Measurements from ENCODE around the gene NTF4.
"Not testable (repeated sequence)": the region's sequence is repeated elsewhere in the genome, so short reads cannot be mapped to it uniquely, and the experiment has no call there.

The NTF4 gene

DNA sequence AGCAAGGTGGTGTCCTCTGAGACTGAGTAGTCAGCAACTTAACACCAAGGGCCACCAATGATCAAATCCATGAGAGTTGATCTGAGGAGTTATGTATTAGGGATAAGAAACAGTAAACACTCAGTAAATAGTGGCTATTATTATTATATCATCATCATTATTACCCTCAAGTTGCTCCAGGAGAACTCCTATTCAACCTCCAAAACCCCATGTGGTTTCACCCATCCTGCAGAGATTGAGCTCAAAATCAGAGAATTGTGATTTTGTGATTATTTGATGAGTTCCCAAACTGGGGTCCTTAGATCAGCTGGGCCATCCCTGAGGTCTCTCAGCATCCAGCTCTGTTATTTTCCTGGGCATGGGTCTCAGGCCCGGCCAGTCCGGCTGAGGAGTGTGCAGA lies 3.6 kb downstream of the NTF4 start:
- Histone ChIP-seq H3K9ac (no peak overlapping the region), H2AFZ (ENCODE audit: low read depth) (no peak overlapping the region), H3K36me3 (ENCODE audit: insufficient read depth) (no peaks in the 10 kb centered on the region), H3K27me3 (ENCODE audit: insufficient read depth, low read depth) (peaks cover 93% of the 10 kb centered on the region), H3K4me3 (IDR thresholded peaks at IDR 0.05; ENCODE audit: insufficient read depth, low read depth, low read length) (no peak overlapping the region), H3K4me1 (ENCODE audit: low read depth, poor library complexity, severe bottlenecking) (peaks cover 8% of the 10 kb centered on the region), H3K79me2 (ENCODE audit: insufficient read depth, low read depth) (no peaks in the 10 kb centered on the region), H4K20me1 (ENCODE audit: insufficient read depth) (no peaks in the 10 kb centered on the region), H3K4me2 (no peak overlapping the region), H3K27ac (no peak overlapping the region)
- no peak for TF ChIP-seq CTCF (conservative IDR thresholded peaks at IDR 0.05; ENCODE audit: low read depth, low read length)

DNA sequence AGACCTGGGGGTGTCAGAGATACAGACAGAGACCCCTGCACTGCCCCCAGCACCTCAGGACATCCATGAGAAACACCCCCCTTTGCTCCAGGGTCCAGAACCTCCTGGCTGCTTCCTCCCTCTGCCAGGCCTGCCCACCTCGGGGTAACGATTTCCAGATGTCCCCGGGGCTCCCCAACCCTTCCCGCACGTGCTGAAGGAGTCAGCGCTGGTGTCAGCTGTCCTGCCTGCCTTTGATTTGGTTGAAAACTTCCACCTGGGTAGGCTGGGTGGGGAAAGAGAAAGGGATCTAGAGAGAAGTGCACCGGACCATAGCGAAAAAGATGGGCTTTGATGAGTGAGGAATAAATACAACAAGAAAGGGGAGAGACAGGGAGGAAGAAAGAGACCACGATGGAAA lies 5.6 kb downstream of the NTF4 start:
- no peak for TF ChIP-seq CTCF (conservative IDR thresholded peaks at IDR 0.05; ENCODE audit: low read depth, low read length)
- Histone ChIP-seq H3K27me3 (ENCODE audit: insufficient read depth, low read depth) (peaks cover 87% of the 10 kb centered on the region), H2AFZ (ENCODE audit: low read depth) (no peak overlapping the region), H4K20me1 (ENCODE audit: insufficient read depth) (no peaks in the 10 kb centered on the region), H3K4me1 (ENCODE audit: low read depth, poor library complexity, severe bottlenecking) (peaks cover 8% of the 10 kb centered on the region), H3K4me2 (no peak overlapping the region), H3K79me2 (ENCODE audit: insufficient read depth, low read depth) (no peaks in the 10 kb centered on the region), H3K4me3 (IDR thresholded peaks at IDR 0.05; ENCODE audit: insufficient read depth, low read depth, low read length) (no peak overlapping the region), H3K9ac (no peak overlapping the region), H3K36me3 (ENCODE audit: insufficient read depth) (no peaks in the 10 kb centered on the region), H3K27ac (no peak overlapping the region)

GRCh38 chr19:49058562-49058961 lies 6.1 kb downstream of the NTF4 start:
- H3K79me2 ChIP-seq (ENCODE audit: insufficient read depth, low read depth), result no peaks in the 10 kb centered on the region
- no peak overlapping the region for H2AFZ ChIP-seq (ENCODE audit: low read depth)
- no peak overlapping the region for H3K9ac ChIP-seq
- H3K27me3 ChIP-seq (ENCODE audit: insufficient read depth, low read depth), result peaks cover 87% of the 10 kb centered on the region
- TF ChIP-seq CTCF (conservative IDR thresholded peaks at IDR 0.05; ENCODE audit: low read depth, low read length), result no peak
- H3K4me3 ChIP-seq (IDR thresholded peaks at IDR 0.05; ENCODE audit: insufficient read depth, low read depth, low read length), result no peak overlapping the region
- no peaks in the 10 kb centered on the region for H4K20me1 ChIP-seq (ENCODE audit: insufficient read depth)
- H3K27ac ChIP-seq, result no peak overlapping the region
- peaks cover 8% of the 10 kb centered on the region for H3K4me1 ChIP-seq (ENCODE audit: low read depth, poor library complexity, severe bottlenecking)
- no peak overlapping the region for H3K4me2 ChIP-seq
- no peaks in the 10 kb centered on the region for H3K36me3 ChIP-seq (ENCODE audit: insufficient read depth)

- peaks cover 8% of the 10 kb centered on the region for H3K4me1 ChIP-seq (ENCODE audit: low read depth, poor library complexity, severe bottlenecking)
- H3K4me2 ChIP-seq, result peak within 1 kb of the TSS; percentile 98; the same call in 1 of the 2 replicates
- no peaks in the 10 kb centered on the region for H3K79me2 ChIP-seq (ENCODE audit: insufficient read depth, low read depth)
- H2AFZ ChIP-seq (ENCODE audit: low read depth), result peak within 1 kb of the TSS; percentile 98; the same call in 1 of the 2 replicates
- no peak within 1 kb of the TSS for H3K27ac ChIP-seq
- no peak within 1 kb of the TSS for H3K9ac ChIP-seq
- H3K36me3 ChIP-seq (ENCODE audit: insufficient read depth), result no peaks in the 10 kb centered on the region
- no peak within 1 kb of the TSS for H3K4me3 ChIP-seq (IDR thresholded peaks at IDR 0.05; ENCODE audit: insufficient read depth, low read depth, low read length)
- peaks cover 87% of the 10 kb centered on the region for H3K27me3 ChIP-seq (ENCODE audit: insufficient read depth, low read depth)
- H4K20me1 ChIP-seq (ENCODE audit: insufficient read depth), result no peaks in the 10 kb centered on the region
- TF ChIP-seq CTCF (conservative IDR thresholded peaks at IDR 0.05; ENCODE audit: low read depth, low read length), result no peak
Measured at GRCh38 chr19:49057636-49058234, 6.9 kb downstream of the NTF4 start, which contains the start of gene CGB7. CGB7 (minus strand) TSS chr19:49057749; CDS start chr19:49055375, 2,374 bp downstream.

DNA sequence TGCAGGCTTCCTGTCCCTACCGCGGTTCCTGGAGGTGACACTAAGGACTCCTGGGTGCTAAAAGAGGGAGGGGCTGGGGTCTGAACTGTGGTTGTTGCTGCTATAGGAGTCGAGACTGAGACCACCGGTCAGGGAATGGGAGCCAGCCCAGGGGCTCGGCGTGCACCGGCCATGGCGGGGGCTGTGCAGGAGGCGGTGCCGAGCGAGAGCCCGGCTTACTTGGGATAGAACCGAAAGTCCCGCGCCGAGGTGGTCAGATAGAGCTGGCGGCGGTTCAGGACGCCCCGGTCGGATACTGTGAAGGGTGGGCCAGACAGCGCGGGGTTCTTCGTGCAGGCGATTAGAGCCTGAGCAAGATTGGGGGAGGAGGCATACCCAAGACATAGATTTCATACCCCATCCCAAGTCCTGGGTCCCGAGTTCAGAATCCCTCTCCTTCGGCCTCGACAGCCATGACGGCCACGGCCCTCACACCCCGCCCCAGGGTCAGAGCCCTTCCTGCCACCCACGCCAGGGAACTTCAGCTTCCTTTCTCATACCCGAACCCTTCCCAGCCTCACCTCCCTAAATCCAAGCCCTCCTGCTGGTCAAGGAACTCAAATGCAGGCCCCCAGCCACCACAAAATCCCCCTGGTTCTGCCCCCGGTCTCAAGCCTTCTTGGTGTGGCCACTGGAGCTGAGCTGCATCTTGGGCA lies 7.6 kb downstream of the NTF4 start:
- H3K27ac ChIP-seq; H4K20me1 ChIP-seq (ENCODE audit: insufficient read depth); H3K79me2 ChIP-seq (ENCODE audit: insufficient read depth, low read depth); H3K9ac ChIP-seq; H3K4me3 ChIP-seq (IDR thresholded peaks at IDR 0.05; ENCODE audit: insufficient read depth, low read depth, low read length); H3K36me3 ChIP-seq (ENCODE audit: insufficient read depth); H2AFZ ChIP-seq (ENCODE audit: low read depth); H3K4me1 ChIP-seq (ENCODE audit: low read depth, poor library complexity, severe bottlenecking): not testable (repeated sequence)
- H3K4me2 ChIP-seq, result peak overlapping the region; percentile 98; the same call in 1 of the 2 replicates
- H3K27me3 ChIP-seq (ENCODE audit: insufficient read depth, low read depth), result peaks cover 84% of the 10 kb centered on the region
